HEK293 (cell line): ENCODE results near the gene ITIH3.

Source experiments
- CTCF ChIA-PET: fragments of 350-600 bp; formaldehyde crosslinking; extraction: SDS; loops from one replicate; lab custom pipeline; 2021; ENCODE audit warnings: antibody characterized with exemption; lab: Yijun Ruan, JAX
- POLR2A ChIA-PET: fragments of 300-600 bp; formaldehyde crosslinking; extraction: SDS; loops from one replicate; lab custom pipeline; 2020; ENCODE audit warnings: antibody characterized with exemption, inconsistent platforms; lab: Yijun Ruan, JAX
- H3K27ac ChIP-seq: fragments of 200-500 bp; sonication (Bioruptor generic); 2 replicates; pipeline ENCODE4 v1.5.1; 2014; ENCODE audit warnings: low read depth, low read length, control low read depth, inconsistent platforms; ENCODE audit errors: extremely low read depth
- H3K36me3 ChIP-seq, 2 experiments: fragments of 200-500 bp in 1 of 2; sonication (Bioruptor generic) in 1 of 2; 1 replicate in 1 of 2; 2 replicates in 1 of 2; pipeline ENCODE4 v1.5.1; 2014 to 2017; ENCODE audit warnings: inconsistent platforms in 2 of 2, low read length in 2 of 2; ENCODE audit not compliant: control insufficient read depth in 2 of 2, insufficient read depth in 1 of 2
- H3K4me1 ChIP-seq: fragments of 200-500 bp; sonication (Bioruptor generic); 2 replicates; pipeline ENCODE4 v1.5.1; 2014; ENCODE audit warnings: mild to moderate bottlenecking, low read length, inconsistent platforms; ENCODE audit not compliant: control insufficient read depth, insufficient read depth
- H3K4me3 ChIP-seq: 2 replicates; pipeline ENCODE4 v1.5.1; 2011; ENCODE audit warnings: low read depth, mild to moderate bottlenecking, control low read depth, low read length, moderate library complexity
- H3K9me3 ChIP-seq: fragments of 200-500 bp; sonication (Bioruptor generic); 2 replicates; pipeline ENCODE4 v1.5.1; 2014; ENCODE audit warnings: low read depth, low read length, inconsistent platforms; ENCODE audit not compliant: control insufficient read depth, insufficient read depth
- OSR2 ChIP-seq: fragments of 450-650 bp; formaldehyde crosslinking; IDR thresholded peaks from 2 replicates; pipeline ENCODE4 v1.5.1; 2016; ENCODE audit warnings: missing biosample characterization, missing genetic modification characterization
- REST ChIP-seq: fragments of 450-650 bp; formaldehyde crosslinking; IDR thresholded peaks from 2 replicates; pipeline ENCODE4 v1.5.1; 2016; ENCODE audit warnings: missing biosample characterization, missing genetic modification characterization
- ZBTB48 ChIP-seq: fragments of 450-650 bp; formaldehyde crosslinking; IDR thresholded peaks from 2 replicates; pipeline ENCODE4 v1.5.1; 2016; ENCODE audit warnings: missing biosample characterization, missing genetic modification characterization
- ZBTB7A ChIP-seq: fragments of 450-650 bp; formaldehyde crosslinking; IDR thresholded peaks from 2 replicates; pipeline ENCODE4 v1.5.1; 2016; ENCODE audit warnings: low read depth, missing biosample characterization, missing genetic modification characterization
- ZNF157 ChIP-seq: fragments of 450-650 bp; formaldehyde crosslinking; IDR thresholded peaks from 2 replicates; pipeline ENCODE4 v1.5.1; 2016; ENCODE audit warnings: missing biosample characterization, missing genetic modification characterization
- ZNF184 ChIP-seq: fragments of 450-650 bp; IDR thresholded peaks from 2 replicates; pipeline ENCODE4 v1.5.1; 2018; ENCODE audit warnings: missing biosample characterization, mild to moderate bottlenecking, missing genetic modification characterization
- ZNF24 ChIP-seq: fragments of 450-650 bp; formaldehyde crosslinking; IDR thresholded peaks from 2 replicates; pipeline ENCODE4 v1.5.1; 2016; ENCODE audit warnings: missing biosample characterization, missing genetic modification characterization
- ZNF292 ChIP-seq: fragments of 450-650 bp; formaldehyde crosslinking; IDR thresholded peaks from 2 replicates; pipeline ENCODE4 v1.5.1; 2016; ENCODE audit warnings: low read depth, missing biosample characterization, missing genetic modification characterization, borderline replicate concordance
- ZNF518A ChIP-seq: fragments of 450-650 bp; formaldehyde crosslinking; conservative IDR thresholded peaks from 2 replicates; pipeline ENCODE4 v1.5.1; 2016; ENCODE audit warnings: low read depth, missing biosample characterization, missing genetic modification characterization
- ZNF626 ChIP-seq: fragments of 450-650 bp; sonication (Bioruptor Pico); formaldehyde crosslinking; IDR thresholded peaks from 2 replicates; pipeline ENCODE4 v1.5.1; 2018; ENCODE audit warnings: missing biosample characterization, missing genetic modification characterization, inconsistent platforms
- ZNF664 ChIP-seq: fragments of 450-650 bp; formaldehyde crosslinking; IDR thresholded peaks from 2 replicates; pipeline ENCODE4 v1.5.1; 2016; ENCODE audit warnings: missing biosample characterization, missing genetic modification characterization
- ZNF704 ChIP-seq: fragments of 450-650 bp; formaldehyde crosslinking; IDR thresholded peaks from 2 replicates; pipeline ENCODE4 v1.5.1; 2016; ENCODE audit warnings: missing biosample characterization, missing genetic modification characterization
- ZNF837 ChIP-seq: fragments of 450-650 bp; formaldehyde crosslinking; IDR thresholded peaks from 2 replicates; pipeline ENCODE4 v1.5.1; 2016; ENCODE audit warnings: missing biosample characterization, missing genetic modification characterization

Gene ITIH3

GRCh38 chr3:52810923-52811322 lies 16.3 kb downstream of the ITIH3 start (continued):
- TF ChIP-seq ZNF24 (tag by site-specific recombination), result no peak

- Histone ChIP-seq H3K36me3 (no peaks in the 10 kb centered on the region), H3K9me3 (no peaks in the 10 kb centered on the region), H3K4me3 (no peak overlapping the region), H3K27ac (no peak overlapping the region), H3K4me1 (no peaks in the 10 kb centered on the region)
- ChIA-PET CTCF (interaction anchor here (1.4 to 1.7 kb wide), 2 partner anchors 9 to 12 kb away, joined by 7 to 9 read pairs; no protein-coding TSS in a partner anchor), POLR2A (no interaction called here)
- TF ChIP-seq ZBTB7A, result no peak
- TF ChIP-seq ZNF837 (tag by site-specific recombination), result no peak
- no peak for TF ChIP-seq ZNF292 (tag by site-specific recombination)
Observed at GRCh38 chr3:52811452-52812011, 16.9 kb downstream of the ITIH3 start.

- H3K9me3 ChIP-seq, result no peaks in the 10 kb centered on the region
- ChIA-PET CTCF (no interaction called here), POLR2A (no interaction called here)
- H3K27ac ChIP-seq, result no peak overlapping the region
- no peak overlapping the region for H3K4me3 ChIP-seq
- H3K36me3 ChIP-seq, result no peaks in the 10 kb centered on the region
- no peak for TF ChIP-seq ZNF184 (tag by site-specific recombination)
- TF ChIP-seq ZNF626, result no peak
- TF ChIP-seq ZNF664 (tag by site-specific recombination), result no peak
- no peak for TF ChIP-seq ZNF704 (tag by site-specific recombination)
- no peak for TF ChIP-seq OSR2 (tag by site-specific recombination)
- no peak for TF ChIP-seq ZNF518A
- TF ChIP-seq ZBTB48, result no peak
- TF ChIP-seq REST (tag by site-specific recombination), result no peak
- TF ChIP-seq ZNF157 (tag by site-specific recombination), result no peak
- H3K4me1 ChIP-seq, result no peaks in the 10 kb centered on the region
Observed at GRCh38 chr3:52813810-52814209, 19.2 kb downstream of the ITIH3 start.
